ENCODE data around the gene GADD45B.
A peak's percentile ranks its signal among the peaks of the same experiment; 100 is the strongest.
"Not testable (repeated sequence)": the region's sequence is repeated elsewhere in the genome, so short reads cannot be mapped to it uniquely, and the experiment has no call there.

Gene GADD45B

DNA sequence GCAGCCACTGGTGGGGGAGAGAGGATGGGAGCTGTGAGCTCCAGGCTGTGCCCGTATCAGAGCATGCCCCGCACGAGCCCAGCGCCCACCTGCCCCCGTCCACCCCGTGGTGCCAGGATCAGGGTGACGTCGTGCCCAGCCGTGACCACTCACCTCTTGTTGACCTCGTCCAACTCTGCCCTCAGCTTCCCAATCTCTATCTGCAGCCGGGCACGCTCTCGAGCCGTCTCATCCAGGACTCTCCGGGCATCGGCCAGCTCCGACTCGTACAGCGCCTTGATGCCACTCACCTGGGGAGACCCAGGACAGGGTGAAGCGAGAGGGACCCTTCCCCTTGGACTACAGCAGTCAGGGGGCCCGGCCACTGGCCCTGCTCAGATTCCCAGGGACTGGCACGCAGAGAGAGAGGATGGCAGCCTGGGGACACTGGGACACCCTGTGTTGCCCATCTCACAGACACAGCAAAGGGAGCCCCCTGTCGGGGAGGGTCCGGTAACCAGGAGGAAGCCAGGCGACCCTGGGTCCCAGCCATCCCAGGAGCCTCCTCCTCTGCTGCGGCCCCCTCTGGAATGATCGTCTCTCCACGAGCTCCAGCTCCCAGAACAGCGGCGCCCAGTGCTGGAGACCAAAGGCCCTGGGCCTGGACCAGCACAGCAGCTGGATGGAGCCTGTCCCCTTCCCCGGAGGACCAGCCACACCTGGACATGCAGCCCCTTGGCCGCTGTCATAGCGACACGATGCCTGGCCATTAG, 31.5 kb upstream of the GADD45B start:
- no peak for DNase-seq

DNA sequence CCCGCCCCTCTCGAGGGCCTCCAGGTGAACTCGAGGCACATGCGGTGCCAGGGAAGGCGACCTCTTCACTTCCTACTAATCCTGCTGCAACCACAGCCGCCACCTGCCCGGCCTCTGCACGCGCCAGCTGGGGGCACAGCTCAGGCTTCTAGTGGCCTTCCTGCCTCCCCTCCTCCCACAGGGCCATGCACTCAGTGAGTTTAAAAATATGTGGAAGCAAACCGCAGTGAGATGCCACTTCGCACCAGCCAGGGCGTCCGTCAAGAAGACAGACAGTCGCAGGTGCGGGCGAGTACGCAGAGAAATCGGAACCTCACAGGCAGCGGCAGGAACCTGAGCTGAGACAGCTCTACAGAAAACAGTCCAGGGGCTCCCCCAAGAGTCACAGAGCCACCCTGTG, 29.5 kb upstream of the GADD45B start:
- no peak for DNase-seq

DNA sequence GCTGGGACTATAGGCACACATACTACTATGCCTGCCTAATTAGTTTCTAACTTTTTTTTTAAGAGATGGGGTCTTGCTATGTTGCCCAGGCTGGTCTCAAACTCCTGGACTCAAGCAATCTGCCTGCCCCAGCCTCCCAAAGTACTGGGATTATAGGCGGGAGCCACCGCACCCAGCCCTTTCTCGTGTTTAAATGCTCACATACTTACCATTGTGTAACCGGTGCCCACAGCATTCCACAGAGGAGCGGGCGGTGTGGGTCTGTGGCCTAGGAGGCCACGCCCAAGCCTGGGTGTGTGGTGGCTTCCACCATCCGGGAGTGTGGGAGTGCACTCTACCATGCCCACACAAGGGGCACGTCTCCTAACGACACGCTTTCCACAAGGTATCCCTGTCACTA, 26.9 kb upstream of the GADD45B start:
- no peak for DNase-seq

DNA sequence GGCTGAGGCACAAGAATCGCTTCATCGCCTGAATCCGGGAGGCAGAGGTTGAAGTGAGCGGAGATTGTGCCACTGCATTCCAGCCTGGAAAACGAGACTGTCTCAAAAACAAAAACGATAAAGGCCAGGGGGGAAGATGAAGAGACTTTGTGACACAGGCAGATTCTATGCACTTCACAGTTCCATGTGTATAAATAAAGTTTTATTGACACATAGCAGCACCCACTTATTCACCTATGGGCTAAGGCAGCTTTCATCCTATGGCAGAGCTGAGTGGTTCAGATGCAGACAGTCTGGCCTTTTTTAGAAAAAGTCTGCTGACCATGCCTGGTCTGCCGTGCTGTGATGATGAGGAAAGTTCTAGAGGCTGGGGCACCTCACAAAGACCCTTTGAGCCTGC, 24.8 kb upstream of the GADD45B start:
- no peak for DNase-seq

DNA sequence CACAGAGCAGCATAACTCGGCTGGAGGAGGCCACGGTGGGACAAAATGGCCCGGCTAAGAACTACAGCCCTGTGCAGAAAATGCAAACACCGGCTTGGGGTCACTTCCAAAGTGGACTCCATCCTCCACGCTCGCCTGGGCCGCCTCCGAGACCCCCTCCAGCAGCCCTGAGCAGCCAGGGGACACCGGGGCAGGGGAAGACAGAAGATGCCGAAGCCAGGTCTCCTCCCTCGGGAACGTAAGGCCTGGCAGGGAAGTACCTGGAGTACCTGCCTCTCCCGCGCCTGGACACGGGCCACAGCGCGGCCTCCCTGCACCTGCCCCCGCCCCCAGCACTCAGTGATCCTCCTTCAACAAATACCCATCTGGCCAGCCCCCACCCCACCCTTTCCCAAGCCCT, 24.2 kb upstream of the GADD45B start:
- DNase-seq: no peak

DNA sequence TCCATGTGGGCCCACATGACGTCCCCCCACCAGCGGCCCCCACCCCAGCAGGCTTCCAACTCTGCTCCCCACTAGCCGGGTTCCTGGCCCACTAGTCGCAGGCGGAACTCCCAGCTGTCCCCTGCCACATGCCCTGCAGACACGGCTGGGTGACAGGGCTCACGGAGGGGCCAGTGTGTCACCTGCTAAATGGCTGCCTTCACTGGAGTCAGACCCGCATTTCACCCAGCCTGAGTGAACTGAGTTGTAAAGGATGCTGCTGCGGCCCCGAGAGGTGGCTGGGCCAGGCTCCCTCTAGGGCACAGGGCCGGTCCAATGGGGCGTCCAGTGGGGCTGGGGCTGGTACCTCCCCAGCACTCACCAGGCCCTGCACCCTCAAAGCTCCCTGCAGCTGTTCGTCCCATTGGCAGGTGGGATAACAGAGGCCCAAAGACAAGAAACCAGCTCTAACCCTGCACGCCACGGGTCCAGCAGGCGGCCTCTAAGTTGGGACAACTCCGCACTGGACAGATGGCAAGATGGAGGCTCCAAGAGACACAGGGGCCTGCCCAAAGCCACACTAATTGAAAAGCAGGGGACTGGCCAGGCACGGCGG, 22.4 kb upstream of the GADD45B start:
- no peak for DNase-seq

DNA sequence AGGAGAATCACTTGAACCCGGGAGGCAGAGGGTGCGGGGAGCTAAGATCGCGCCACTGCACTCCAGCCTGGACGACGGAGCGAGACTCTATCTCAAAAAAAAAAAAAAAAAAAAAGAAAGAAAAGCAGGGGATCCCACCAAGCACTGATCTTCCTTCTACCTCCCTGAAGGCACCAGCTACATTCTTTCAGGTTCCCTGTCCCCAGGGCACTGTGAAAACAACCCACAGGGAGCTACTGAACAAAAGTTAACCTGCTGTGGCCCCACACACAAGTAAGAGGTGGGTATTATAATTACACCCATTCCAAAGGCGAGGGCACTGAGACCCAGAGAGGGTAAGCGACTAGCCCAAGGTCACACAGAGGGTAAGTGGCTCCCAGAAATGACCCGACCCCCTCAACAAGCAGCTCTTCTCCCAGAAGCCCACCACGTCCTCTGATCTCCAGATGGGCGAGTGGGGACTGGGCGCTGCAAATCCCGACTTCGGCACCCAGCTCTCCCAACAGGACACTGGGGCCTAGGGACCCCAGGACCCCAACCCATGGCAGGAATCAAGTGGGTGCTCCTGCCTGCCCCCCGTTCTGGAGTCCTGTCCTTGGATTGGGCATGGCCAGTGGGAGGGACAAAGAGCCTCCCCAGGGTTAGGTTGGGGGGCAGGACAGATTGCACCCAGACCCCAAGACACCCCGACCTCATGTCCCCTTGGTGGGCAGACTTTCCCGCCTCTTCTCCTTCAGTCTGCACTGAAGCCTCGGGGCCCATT, 21.5 kb upstream of the GADD45B start:
- no peak for DNase-seq

DNA sequence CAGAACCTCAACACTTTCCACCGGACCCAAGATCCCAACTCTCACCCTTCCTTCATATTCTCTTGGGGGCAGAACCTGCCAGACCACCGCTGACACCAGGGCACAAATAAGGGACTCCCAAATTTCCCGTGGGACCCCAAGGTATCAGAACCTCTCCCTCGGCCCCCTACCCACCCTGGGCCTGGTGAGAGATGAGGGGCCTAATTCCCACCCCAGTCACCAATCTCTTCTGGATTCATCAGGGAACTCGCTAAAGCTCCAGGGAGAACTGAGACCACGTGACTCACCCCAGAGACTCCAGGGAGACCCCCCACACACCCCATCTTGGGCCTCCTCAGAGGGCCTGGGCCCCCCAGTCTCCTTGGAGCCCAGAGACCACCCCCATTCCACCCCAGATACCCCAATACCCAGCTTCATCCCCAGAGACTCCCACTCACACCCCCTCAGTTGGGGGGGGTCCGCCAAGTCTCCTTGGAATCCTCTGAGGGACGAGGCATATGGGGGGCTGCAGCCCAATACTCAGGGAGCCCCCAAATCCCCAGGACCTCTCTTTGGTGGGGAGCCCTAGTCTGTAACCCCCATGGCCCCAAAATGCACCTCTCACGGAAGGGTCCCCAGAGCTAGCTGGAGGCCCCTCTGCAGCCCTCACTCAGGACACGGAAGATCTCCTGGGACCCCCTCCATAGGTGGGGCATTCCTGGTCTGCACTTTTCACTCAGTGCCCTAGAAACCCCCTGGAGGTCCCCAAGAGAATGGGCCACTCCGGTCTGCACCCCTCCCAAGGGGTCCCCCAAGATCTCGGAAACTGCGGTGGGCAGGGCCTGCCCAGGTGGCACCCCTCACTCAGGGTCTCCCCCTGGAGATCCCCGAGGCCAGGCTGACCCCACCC, 20.7 kb upstream of the GADD45B start:
- DNase-seq: no peak

DNA sequence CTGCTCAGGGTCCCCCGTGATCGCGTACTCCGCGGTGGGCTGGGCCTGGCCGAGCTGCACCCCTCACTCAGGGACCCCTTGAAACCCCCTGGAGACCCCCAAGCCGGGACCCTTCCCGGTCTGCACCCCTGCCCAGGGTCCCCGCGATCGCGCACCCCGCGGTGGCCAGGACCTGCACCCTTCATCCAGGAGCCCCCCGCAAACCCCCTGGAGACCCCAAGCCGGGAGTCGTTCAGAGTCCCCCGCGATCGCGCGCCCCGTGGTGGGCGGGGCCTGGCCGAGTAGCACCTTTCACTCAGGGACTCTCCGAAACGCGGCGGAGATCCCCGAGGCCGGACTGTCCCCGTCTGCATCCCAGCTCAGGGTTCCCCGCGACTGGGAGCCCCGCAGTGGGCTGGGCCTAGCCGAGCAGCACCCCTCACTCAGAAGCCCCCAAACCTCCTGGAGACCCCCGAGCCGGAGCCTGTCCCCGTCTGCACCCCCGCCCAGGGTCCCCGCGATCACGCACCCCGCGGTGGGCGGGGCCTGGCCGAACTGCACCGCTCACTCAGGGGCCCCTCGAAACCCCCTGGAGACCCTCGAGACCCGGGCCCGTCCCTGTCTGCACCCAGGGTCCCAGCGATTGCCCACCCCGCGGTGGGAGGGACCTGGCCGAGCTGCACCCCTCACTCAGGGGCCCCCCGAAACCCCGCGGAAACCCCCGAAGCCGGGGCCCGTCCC, 19.9 kb upstream of the GADD45B start:
- DNase-seq: no peak

DNA sequence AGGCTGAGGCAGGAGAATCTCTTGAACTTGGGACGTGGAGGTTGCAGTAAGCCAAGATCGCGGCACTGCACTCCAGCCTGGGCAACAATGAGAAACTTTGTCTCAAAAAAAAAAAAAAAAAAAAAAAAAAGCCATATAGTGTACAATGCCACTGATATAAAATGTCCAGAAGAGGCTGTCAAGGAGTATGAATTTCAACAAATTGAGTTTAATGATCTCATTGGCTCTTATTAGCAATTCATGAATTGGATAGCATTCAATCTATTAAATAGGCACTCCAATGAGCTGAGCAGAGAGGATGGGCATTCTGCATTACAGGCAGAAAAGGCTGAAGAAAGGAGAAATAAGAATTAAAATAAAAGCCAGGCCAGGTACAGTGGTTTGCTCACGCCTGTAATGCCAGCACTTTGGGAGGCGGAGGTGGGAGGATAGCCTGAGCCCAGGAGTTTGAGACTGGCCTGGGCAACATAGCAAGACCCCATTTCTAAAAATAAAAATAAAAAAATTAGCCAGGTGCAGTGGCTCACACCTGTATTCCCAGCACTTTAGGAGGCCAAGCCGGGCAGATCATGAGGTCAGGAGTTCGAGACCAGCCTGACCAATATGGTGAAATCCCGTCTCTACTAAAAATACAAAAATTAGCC, 18.4 kb upstream of the GADD45B start:
- DNase-seq: no peak

DNA sequence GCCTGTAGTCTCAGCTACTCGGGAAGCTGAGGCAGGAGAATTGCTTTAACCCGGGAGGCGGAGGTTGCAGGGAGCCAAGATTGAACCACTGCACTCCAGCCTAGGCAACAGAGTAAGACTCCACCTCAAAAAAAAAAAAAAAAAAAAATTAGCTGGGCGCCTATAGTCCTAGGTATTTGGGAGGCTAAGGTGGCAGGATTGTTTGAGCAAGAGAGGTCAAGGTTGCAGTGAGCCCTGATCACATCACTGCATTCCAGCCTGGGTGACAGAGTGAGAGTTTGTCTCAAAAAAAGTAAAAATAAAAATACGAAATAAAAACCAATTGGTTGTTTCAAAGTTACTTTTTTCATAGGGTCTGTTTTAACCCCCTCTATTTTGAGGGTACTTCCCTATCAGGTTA, 17.9 kb upstream of the GADD45B start:
- DNase-seq: no peak

DNA sequence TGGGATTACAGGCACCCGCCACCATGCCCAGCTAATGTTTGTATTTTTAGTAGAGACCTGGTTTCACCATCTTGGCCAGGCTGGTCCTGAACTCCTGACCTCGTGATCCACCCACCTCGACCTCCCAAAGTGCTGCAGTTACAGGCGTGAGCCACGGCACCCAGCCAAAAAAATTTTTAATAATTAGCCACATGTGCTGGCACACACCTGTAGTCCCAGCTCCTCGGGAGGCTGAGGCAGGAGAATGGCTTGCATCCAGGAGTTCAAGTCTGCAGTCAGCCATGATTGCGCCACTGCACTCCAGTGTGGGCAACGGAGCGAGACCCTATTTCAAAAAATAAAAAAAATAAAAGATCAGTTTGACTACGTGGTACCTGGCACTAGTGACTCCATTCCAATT, 17.2 kb upstream of the GADD45B start:
- DNase-seq: not testable (repeated sequence)

DNA sequence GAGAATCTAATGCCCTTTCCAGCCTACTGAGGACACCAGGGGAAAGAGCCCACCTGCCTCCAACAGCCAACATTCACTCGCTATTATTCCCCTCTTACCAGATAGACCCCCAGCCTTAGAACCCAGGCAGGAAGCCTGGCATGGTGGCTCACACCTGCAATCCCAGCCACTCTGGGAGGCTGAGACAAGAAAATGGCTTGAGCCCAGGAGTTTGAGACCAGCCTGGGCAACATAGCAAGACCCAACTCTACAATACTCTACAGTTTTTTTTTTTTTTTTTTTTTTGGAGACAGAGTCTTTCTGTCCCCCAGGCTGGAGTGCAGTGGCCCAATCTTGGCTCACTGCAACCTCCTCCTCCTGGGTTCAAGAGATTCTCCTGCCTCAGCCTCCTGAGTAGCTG, 15.7 kb upstream of the GADD45B start:
- no peak for DNase-seq

DNA sequence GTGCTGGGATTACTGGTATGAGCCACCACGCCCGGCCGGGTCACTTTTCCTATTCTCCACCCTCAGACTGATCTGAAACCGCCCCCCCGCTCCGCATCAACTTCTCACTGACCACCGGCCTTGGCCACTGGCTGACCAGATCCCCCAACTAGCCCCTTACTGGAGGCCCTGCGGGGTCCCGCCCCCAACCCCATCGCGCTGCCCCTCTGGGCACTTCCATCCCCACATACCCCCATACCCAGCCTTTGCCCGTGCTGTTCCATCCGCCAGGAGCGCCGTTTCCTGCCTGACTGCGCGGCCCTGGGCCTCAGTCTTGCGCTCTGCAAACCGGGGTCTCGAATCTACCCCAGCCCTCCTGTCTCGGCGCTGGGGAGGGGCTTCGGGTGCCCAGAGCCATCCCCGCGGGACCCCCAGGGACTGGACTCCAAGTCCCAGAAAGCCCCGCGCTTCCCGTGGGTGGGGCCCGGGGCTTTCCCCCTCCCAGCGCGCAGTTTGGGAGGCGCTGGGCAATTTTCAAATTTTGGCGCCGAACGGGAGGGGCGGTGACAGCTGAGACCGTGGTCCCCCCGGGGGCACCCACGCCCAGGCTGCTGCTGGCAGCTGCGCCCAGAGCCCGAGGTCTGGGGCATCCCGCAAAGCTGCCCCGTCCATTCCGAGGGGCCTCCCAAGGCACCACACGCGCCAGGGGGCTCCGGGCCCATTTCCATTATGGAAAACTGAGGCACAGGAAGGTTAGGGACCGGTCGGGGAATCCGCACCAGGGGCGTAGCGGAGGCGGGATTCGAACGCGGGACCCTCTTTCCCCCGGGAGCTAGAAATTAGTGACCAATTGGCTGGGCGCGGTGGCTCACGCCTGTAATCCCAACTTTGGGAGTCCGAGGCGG, 13.9 kb upstream of the GADD45B start:
- peak; percentile 66 for DNase-seq

DNA sequence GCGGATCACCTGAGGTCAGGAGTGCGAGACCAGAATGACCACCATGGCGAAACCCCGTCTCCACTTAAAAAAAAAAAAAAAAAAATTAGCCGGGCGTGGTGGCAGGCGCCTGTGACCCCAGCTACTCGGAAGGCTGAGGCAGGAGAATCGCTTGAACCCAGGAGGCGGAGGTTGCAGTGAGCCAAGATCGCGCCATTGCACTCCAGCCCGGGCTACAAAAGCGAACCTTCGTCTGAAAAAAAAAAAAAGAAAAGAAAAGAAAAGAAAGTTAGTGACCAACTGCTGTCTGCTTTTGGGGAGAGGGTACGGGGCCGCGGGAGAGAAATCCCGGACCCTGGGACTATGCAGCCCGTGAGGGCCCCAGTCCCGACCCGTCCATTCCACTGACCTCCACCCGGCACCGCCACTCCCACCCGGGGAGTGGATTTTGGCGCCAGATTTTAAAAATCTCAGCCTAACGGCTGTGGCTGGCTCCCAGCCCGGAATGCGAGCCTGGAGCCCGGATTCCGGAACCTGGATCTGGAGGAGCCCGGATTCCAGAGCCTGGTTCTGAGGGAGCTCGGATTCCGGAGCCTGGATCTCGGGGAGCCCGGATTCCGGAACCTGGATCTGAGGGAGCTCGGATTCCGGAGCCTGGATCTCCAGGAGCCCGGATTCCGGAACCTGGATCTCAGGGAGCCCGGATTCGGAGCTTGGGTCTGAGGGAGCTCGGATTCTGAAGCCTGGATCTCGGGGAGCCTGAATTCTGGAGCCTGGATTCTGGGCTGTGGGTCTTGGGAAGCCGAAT, 13.1 kb upstream of the GADD45B start:
- no peak for DNase-seq

DNA sequence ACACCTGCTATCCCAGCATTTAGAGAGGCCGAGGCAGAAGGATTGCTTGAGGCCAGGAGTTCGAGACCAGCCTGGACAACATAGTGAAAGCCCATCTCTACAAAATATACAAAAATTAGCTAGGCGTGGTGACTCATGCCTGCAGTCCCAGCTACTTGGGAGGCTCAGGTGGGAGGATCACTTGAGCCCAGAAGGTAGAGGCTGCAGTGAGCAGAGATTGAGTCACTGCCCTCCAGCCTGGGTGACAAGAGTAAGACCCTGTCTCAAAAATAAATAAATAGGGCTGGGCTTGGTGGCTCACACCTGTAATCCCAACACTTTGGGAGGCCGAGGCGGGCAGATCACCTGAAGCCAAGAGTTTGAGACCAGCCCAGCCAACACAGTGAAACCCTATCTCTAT, 12.2 kb upstream of the GADD45B start:
- DNase-seq: not testable (repeated sequence)

DNA sequence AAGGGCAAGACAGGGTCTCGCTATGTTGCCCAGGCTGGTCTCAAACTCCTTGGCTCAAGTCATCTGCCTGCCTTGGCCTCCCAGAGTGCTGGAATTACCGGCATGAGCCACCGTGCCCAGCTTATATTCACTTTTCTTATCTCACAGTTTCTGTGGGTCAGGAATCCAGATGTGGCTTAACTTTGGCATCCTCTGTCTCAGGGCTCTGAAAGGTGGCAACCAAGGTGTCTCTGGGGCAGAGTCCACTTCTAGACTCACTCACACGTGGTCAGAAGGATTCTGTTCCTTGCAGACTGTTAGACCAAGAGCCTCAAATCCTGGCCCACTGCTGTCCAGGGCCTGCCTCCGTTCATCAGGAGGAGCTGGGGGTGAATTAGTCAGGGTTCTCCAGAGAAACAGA, 11.5 kb upstream of the GADD45B start:
- DNase-seq: no peak

DNA sequence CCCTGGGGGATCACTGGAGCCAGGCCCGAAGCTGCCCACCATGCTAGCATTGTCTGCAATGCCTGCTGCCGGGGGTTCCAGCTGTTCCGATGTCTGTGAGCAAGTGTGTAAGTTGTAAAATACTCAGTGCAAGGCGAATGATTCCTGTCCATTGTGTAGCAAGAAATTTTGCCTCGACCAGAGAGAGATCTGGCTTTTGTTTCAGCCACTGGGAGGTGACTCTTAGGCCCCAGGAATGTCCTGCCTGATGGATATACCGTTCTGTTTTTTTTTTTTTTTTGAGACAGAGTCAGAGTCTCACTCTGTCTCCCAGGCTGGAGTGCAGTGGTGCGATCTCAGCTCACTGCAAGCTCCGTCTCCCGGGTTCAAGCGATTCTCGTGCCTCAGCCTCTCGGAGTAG, 7.3 kb upstream of the GADD45B start:
- DNase-seq: no peak

DNA sequence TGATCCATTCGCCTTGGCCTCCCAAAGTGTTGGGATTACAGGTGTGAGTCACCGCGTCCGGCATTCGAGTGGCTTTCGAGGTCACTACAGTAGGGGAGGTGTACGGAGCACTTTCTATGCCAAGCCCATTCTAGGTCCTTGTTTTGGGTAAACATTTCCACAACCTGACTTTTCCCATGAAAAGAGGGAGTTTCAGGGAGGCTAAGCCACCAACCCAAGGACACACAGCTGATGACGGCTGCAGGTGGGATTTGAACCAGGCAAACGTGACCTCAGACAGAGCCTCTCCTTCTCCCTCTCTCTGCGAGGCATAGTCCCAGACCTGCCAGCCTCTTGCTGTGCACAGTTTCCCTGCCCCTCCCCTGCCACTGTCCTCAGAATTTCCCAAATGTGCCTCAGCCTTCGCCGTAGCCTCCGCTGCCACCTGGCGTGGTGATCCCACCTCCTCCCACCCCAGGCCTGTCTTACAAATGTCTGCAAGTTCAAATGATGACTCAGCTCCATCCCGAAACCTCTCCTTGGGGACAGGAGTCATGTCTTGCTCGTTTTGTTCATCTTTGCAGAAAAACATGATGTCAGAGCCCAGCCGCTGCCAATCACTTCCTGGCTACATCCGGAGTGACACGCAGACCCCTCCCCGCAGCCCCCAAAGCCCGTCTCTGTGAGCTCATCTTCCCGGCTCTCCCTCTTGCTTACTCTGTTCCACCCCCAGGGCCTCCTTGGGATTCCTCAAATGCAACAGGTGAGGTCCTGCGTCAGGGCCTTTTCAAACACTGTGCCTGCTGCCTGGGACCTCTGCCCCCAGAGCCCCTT, 6.6 kb upstream of the GADD45B start:
- no peak for DNase-seq

Data from NCI-H1436 (cell line).